Measurements from ENCODE around the gene CCDC97.
"Not testable (repeated sequence)": the region's sequence is repeated elsewhere in the genome, so short reads cannot be mapped to it uniquely, and the experiment has no call there.

CCDC97 gene
- 20.3 to 43.2 reads per million in 2 donors for total RNA-seq

DNA sequence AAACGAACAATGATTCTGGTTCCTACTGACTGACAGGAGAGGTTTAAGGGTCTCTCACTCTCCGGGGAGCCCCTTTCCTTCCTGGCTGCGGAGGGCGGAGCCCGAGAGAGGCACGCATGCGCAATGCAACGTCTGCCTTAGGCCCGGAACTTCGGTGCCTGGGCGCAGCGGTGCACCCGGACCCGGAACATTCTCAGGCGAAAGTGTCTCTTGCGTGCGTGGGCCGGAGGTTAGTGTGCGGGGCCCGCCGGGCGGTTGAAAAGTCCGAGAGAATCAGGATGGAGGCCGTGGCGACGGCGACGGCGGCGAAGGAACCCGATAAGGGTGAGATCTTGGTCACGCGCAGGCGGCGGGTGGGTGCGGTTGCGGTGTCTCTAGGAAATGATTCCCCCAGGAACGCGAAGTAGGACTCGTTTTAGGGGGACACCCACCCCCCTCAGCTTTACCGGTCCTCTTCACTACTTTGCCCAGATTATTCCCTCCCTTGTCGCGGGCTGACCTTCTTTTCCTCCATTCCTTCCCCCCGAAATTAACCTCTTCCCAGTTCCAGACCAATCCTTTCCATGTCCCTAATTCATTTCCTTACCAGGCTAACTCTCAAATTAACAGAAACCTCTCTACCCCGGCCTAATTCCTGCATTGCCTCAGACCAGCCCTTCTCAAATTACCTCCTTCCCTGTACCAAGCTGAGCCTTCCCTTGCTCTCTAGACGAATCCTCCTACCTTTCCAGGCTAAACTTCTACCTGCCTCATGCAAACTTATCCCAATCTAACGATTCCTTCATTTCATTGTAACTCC lies at the start of gene CCDC97:
Gene CCDC97 (plus strand): TSS at position 140 of the 799 bp plus-strand sequence. CDS start 139 bp downstream, at position 279.
- DNase-seq, result peak; percentile 80

DNA sequence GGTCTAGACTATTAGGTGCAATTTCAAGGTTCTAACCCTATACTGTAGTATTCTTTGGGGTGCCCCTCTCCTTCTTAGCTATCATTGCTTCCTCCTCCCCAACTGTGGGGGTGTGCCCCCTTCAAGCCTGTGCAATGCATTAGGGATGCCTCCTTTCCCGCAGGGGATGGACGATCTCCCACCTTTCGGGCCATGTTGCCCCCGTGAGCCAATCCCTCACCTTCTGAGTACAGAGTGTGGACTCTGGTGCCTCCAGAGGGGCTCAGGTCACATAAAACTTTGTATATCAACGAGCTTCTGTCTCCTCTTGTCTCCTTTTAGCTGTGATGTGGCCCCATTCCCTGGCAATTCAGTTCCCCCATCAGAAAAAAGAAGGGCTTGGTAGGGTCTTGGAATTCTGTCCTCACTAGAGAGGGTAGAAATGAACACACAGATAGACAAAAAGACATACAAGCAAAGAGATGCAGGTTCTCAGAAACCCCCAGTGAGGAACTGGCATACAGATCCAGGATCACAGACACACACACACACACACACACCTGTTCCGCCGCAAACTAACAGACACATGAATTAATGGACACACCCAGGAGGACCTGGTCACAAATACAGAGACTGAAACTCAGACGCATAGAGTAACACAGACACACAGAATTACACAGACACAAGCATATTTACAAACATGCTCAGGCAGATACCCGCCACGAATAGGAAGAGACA lies 48.3 kb upstream of the CCDC97 start:
- peak; percentile 10 for DNase-seq

DNA sequence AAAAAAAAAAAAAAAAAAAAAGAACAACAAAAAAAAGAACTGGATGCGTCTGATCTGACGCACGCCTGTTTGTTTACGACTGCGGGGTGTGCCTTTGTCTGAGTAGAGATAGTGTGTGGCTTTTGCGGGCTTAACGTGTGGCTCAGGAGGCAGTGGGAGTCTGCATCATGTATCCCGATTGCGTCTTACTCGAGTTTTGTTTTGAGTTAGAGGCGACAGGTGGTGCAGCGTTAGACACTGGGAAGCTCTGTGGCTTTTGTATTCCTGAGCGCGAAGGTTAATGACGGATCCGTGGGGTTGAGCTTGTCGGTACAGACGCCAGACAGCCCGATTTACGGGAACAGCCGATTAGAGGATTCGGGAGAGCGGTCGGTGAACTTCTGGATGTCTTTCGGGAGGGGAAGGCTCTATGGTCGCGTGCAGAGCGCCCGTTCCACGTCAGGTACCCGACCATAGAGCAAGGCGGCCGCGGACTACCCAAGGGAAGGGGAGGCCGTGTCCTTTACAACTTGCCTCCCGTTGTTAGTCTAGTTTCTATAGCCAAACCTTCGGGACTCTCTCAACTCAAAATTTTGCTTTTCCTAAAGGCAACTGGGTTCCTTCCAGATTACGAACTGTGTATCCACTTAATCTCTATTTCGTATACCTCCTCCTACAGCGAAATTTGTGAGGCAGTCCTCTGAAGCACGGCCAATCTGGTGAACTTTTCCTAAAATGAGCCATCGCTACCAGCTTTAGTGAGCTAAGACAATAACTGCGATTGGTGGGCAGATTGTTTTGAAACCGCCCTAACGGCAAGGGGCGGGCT lies 46.7 kb upstream of the CCDC97 start:
- DNase-seq, result peak; percentile 84

DNA sequence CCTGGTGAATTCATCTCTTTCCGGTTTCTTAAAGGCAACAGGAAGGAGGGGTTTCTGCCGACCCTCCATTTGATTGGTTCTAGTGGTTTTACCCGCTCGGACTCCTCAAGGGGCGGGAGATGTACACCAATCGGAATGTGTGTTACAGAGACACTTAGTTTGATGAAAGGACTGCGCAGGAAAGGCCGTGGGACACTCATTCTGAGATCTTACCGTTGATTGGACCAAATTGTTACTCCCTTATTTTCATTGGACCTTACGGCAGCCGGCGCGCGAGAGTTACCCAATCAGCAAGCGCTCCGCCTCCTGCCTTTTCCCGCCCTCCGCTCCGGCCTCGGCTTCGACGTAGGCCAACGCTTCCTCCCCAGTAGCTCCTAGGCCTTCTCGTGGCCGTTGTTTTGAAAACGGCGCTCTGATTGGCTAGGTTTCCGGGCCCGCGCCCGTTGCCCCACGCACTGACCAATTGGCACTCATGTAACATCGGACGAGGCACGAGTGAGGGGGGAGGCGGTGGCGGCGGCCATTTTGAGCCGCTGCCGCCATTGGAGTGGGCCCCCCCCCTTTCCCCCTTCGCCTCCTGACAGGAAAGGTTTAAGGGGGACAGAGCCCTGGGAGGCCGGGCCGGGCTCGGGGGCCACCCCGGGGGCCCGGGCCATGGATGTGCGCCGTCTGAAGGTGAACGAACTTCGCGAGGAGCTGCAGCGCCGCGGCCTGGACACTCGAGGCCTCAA lies 46.0 kb upstream of the CCDC97 start, which contains the start of gene HNRNPUL1:
Gene HNRNPUL1 (plus strand): TSS at position 523 of the 731 bp plus-strand sequence. CDS start 132 bp downstream, at position 655.
- DNase-seq, result peak; percentile 99

DNA sequence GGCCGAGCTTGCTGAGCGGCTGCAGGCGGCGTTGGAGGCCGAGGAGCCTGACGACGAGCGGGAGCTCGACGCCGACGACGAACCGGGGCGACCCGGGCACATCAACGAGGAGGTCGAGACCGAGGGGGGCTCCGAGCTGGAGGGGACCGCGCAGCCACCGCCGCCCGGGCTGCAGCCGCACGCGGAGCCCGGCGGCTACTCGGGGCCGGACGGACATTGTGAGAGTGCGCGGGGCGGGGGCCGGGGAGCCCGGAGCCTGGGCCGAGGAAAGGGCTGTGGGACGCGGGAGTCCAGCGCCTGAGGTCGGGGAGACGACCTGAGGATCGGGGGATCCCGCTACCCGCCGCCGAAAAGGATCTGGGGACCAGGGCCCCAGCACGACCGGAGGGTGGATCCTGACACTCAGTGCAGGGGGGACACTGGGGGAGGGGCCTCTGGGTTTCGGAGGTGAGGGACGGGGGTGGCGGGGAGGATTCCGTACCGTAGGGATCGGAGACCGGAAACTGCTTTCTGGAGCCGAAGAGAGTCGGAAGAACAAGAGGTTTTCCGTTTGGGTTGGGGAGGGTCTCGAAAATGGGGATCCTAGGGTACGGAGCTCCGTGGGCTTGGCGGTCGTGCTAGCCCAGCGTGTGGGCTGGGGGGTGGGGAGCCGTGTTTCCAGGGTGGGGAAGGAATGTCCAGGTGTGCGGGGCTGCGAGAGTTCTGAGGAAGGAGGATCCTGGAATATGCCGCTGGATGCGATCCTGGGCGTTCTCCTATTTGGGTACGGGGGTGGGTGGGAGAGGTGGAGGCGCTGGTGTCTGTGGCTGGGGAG lies 45.2 kb upstream of the CCDC97 start:
- DNase-seq, result peak; percentile 34

DNA sequence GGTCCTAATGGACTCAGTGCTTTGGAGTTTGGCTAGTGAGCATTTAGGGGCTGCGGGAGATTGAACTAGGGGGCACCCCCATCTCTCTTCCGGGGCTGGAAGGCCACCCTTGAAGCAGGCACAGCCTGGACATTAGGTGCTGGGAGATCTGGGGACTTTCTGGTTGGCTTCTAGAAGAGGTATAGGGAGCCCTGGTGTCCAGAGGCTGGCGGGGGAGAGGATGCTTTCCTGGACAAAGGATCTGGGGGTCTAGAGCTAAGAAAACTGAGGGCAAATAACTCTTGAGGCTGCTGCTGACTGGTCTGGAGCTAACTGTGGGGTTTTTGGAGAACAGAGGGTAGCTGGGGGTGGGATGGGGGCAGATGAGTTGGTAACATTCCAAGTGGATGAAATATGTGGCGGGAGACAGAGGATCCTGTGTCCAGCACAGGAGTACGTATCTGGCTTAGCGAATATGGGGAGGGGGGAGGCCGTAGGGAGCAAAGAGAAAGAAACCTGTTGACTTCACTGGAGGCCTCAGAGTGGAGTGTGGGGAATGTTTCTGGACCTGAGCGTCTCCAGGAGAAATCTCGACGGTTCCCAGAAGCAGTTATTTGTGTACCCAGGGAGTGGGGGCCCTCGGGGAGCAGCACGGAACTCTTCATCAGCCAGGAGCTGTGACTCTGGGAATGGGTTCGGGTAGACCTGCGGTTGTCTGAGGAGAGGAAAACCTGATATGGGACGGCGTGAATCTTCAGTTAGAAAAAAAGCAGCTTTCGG lies 44.4 kb upstream of the CCDC97 start:
- DNase-seq, result no peak

DNA sequence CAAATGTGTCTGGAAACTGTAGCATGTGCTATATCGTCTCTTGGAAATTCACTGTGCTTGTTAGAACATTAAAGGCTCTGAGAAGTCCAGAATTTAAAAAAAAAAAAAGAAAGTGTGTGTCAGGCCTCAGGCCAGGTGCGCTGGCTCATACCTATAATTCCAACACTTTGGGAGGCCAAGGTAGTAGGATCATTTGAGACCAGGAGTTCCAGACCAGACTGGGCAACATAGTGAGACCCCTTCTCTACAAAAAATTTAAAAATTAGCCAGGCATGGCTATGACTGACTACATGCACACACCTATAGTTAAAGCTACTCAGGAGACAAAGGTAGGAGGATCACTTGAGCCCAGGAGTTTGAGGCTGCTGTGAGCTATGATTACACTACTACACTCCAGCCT lies 40.9 kb upstream of the CCDC97 start:
- DNase-seq, result no peak

DNA sequence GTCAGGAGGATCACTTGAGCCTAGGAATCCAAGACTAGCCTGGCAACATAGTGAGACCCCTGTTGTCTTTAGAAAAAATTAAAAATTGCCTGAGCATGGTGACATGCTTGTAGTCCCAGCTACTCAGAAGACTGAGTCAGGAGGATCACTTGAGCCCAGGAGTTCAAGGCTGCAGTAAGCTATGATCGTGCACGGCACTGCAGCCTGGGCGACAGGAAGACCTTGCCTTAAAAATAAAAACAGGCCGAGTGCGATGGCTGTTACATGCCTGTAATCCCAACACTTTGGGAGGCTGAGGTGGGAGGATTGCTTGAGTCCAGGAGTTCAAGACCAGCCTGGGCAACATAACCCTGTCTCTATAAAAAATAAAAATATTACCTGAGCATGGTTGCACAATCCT lies 40.4 kb upstream of the CCDC97 start:
- no peak for DNase-seq

DNA sequence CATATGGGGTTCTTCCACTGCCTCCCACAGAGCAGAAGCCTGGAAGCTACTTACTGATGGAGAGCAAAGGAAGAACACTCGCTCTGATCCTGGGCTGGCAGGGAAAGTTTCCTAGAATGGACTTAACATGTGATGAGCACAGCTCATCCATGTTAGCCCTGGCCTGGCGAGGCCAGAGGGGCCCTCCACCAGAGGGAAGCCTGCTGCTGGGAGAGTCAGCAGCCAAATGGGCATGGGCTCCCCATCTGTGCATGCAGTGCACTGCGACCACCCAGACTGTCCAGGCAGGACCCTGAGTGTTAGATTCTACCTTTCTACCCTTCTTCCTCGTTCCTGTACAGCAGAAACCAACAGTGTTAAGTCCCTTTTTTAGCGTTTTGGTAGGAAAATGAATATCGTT lies 36.9 kb upstream of the CCDC97 start:
- no peak for DNase-seq

DNA sequence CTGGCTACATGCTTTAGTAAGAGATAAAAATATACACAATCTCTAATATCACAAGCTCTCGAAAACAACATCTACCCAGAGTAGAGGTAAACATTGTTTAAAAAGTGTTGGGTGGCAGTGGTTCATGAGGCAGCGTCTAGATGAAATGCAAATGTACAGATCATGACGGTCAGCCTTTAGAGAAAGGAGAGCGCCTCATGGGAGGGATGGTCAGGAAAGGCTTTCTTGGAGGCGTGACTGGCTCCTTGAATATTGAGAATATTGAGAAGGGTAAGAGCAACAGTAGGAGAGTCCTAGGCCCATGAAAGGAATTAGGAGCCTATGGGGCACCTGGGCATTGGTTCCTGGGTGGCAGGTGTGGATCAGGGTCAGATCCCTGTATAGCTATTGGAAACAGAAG lies 35.2 kb upstream of the CCDC97 start:
- no peak for DNase-seq

DNA sequence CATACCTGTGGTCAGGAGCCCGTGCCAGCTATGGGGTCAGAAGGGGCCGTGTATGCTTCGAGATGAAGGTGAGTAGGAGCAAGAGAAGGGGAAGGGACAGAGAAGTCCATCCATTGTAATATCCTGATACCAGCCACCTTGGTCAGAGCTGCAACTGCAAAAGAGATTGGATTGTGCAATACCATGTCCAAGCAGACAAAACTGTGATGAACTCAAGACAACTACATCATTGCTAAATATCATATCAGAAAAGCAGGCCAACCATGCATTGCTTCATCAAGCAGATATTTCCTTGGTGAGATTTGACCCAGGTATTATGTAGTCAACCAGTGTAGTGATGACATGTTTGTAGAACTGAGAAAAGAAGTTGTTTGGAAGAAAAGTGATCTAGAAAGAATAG lies 33.7 kb upstream of the CCDC97 start:
- DNase-seq, result no peak

DNA sequence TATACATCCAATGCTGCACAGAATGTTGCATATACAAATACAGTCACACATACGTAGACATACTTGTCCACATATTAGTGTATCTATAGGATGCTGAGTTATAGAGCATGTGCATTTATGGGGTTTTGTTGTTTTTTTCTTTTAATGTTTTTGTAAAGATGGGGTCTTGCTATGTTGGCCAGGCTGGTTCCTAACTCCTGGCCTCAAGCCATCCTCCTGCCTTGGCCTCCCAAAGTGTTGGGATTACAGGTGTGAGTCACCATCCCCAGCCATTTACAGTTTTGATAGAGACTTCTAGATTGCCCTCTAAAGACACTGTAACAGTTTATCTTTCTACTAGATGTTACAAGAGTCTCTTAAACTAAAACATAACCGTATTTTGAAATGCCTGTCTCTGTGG lies 31.5 kb upstream of the CCDC97 start:
- no peak for DNase-seq

DNA sequence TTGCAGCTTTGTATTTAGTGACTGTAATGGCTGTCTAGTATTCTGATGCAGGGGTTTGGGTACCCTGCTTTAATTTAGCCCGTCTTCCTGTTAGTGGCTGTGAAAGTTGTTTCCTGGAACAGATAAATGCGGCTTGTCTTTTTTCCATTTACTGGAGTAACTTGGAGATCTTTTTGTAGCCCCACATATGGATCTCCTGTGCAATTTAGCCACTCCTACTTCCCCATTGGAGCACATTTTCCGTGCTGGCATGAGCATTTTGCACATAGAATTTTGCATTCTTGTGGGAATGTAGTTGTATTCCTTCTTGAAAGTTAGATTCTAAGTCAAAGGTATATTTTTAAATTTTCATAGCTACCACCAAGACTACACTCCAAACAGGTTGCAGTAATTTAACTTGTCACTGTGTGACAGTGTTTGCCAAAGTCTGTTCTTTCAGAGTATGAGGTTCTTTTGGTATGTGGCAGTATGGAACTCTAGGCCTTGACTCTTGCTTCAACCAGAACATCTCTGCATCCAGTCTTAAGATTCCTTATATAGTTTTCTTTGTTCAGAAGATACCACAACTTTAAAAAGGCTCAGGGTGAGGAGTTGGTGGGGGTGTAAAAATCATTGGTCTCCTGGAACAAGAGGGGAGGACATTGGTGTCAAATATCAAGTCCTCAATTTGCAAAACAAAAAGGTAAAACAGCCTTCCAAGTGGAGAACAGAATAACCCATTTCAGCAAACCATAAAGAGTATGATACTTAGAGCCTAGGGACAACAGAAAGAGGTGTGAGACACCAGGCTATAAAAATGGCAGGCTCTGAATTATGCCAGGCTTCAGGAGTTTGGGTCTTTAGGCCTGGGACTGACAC lies 21.1 kb upstream of the CCDC97 start:
- no peak for DNase-seq

DNA sequence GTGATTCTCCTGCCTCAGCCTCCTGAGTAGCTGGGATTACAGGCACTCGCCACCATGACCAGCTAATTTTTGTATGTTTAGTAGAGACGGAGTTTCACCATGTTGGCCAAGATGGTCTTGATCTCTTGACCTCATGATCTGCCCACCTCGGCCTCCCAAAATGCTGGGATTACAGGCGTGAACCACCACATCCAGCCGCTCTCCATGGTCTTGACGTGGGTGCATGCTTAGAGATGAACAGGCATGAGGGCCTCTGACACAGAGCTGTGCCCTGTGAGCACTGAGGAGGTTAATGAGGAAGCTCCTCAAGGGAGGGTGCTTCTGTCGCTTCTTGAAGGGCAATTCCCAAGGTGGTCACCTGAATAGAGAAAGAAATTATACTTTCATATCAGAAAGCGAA lies 20.2 kb upstream of the CCDC97 start:
- not testable (repeated sequence) for DNase-seq

DNA sequence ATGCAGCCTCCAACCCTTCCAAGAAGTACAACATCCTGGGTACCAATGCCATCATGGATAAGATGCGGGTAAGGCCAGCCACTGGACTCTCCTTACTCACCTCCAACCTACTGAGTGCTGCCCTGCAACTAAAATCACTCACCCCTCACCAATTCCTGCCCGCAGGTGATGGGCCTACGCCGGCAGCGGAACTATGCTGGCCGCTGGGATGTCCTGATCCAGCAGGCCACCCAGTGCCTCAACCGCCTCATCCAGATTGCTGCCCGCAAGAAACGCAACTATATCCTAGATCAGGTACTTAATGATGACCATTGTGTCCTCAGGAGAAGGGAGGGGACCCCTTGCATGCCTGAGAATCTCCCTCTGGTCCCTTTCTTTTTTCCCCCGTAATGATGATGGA lies 15.6 kb upstream of the CCDC97 start:
- DNase-seq, result no peak

DNA sequence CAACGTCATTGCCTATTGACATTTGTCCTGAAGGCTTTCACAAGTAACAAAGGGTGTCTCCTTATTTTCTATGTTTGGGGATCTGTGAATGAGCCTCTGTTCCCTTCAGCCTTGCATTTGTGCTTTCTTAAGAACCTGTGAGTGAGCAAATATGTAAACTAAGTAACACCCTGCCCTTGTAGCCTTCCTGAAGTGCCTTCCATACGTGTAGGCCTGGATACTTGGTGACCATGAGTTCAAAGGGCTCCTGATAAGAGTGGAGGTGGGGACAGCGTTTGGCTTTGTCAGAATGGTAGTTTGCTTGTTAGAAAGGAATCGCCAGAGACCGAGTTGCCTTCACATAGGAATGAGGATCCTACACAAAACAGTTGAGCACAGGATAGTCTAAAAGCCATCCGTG lies 14.5 kb upstream of the CCDC97 start:
- DNase-seq, result no peak

DNA sequence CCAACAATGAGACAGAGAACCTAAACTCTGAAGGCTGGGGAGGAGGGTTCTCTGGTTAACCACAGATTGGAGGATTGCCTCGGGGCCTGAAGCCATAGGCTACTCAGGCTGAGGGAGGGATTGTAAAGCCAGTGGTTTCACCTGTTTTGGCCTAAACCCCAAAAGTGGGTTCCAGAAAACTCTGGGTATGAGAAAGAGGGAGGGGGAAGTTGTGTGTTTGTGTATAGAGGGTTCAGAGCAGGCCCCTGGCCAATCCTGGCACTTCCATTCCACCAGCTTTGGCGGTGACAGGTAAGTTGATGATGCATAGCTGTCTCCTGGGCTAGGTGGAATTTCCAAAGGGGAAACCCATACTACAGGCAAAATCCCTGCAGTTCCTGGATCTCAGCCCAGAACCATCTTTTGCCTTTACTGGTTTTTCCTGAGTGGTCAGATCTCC lies 13.5 kb upstream of the CCDC97 start:
- DNase-seq, result no peak

DNA sequence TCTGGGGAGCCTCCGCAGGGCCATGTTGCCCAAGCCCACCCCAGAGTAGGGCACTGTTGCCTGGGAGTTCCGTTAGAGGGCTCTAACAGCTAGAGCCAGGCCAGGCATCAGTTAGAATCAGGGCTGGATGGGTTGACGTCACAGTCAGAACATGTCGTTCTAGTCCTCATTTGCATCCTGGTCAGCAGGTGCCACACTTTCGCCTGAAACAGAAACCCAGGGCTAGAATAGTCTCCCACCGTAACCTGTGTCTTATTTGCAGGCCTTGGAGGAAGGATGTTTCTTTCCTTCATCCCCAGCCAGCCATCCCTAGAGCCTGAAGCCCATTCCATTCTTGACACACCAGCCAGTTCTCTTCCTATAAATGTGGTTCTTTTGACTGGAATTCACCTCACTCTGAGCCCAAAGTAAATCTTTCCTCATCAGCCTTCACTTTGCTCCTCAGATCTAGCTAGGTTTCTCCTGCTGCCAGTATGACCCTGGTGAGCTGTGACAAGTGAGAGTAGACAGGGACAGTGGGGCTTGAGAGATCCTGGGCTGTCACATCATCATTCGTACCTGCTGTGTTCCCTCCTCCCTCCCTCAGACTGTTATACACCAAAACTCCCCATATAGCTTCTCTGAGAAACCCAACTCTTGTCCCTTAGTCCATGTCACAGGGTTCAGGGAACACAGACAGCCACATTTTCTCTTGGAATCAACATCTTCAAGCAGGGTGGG lies 12.2 kb upstream of the CCDC97 start:
- DNase-seq, result no peak

DNA sequence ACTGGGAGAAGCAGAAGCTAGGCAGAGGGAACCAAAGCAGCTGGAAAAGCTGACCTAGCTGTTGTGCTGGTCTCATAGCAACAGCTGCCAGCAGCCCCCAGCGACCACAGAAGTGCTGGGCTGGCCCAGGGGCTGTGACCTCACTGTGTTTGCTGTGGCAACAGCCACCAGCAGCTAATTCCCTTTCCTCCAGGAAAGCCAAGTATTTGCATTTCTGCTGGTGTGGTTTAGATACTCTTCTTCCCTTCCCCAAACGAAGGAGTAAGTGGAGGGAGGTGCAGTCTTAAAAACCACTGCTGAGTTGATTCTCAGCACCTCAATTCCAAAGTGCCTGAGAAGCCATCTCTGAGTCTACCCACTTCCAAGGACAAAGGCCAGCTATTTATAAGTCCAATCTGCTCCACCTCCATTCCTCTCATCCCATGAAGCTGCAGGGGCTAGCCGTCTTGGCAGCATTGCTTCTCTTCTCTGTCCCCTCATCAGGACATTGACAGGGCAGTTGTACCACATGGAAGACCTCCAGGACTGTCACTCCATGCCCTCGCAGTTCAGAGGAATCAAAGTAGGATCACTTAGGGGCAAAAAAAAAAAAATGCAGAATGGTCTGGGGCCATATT lies 11.5 kb upstream of the CCDC97 start:
- DNase-seq, result peak; percentile 56

All from T-helper 9 cell (primary cell).